Motor neuron (in vitro differentiated cells): ENCODE data around the gene APBA2. TPM values are rescaled to one million over a fixed set of nuclear protein-coding genes. Genes with fewer than 3 reads are reported as not detected.

Experiments used
- ATAC-seq, 8 experiments: fragments of 200-7000 bp; cut with Tn5 transposase; replicated peaks in 6 of 8; 2 replicates each; pipeline ENCODE4 v1.8.0; 2021; ENCODE audit warnings: mild to moderate bottlenecking in 8 of 8, moderate library complexity in 8 of 8
- H3K27ac ChIP-seq, 2 donors: fragments of 250-450 bp; sonication (Bioruptor Pico); 2 replicates each; pipeline ENCODE4 v1.9.0; 2021; ENCODE audit warnings: antibody characterized with exemption in 2 of 2, mild to moderate bottlenecking in 2 of 2, moderate library complexity in 1 of 2
- H3K4me1 ChIP-seq, 2 donors: fragments of 250-450 bp; sonication (Bioruptor Pico); replicated peaks in 1 of 2; 2 replicates each; pipeline ENCODE4 v1.6.1; 2021; ENCODE audit warnings: antibody characterized with exemption in 2 of 2, mild to moderate bottlenecking in 2 of 2, moderate library complexity in 1 of 2
- H3K4me3 ChIP-seq, 5 donors: fragments of 250-450 bp; sonication (Bioruptor Pico); 2 replicates each; pipeline ENCODE4 v1.9.0; 2021; ENCODE audit warnings: antibody characterized with exemption in 5 of 5, mild to moderate bottlenecking in 5 of 5, moderate library complexity in 4 of 5
- WGBS, 10 experiments: fragments of 450-650 bp; shearing (Covaris generic); methylation state at CpG; one replicate each; pipeline ENCODE4 v1.0.0; 2022; 5-methylcytosine and 5-hydroxymethylcytosine counted together
- in situ Hi-C, 9 experiments: fragments of 400-800 bp; cut with MboI; loops; one replicate each; pipeline ENCODE4 v1.15.0; 2021; ENCODE audit warnings: low sequenced_read_pairs in 9 of 9, low pct_unique_long_range_greater_than_20kb in 2 of 9; ENCODE audit not compliant: unreplicated experiment in 9 of 9
- total RNA-seq, 8 experiments: library from RNA; unstranded; fragments of 300-600 nt; gene quantifications; 2 replicates each; pipeline versions ENCODE4 v1.2.3 to v1.2.4, GENCODE V29; 2022

APBA2 gene
- total RNA-seq, 8 experiments from 2014 or later = 7.8 to 66.8 (median 40.0) TPM

GRCh38 chr15:29135702-29136646, 250.2 kb downstream of the APBA2 start:
- ATAC-seq = no peak
- no peak overlapping the region for H3K27ac ChIP-seq
- 83 to 95% (median 88%) methylated on average over 2 to 24 of the region's 31 CpGs; no CpG with 5 or more reads in 3 of the 10 experiments for WGBS, 10 experiments
- peaks cover 21 to 38% of the 10 kb centered on the region in 2 donors for H3K4me1 ChIP-seq
- no peak overlapping the region for H3K4me3 ChIP-seq
- in situ Hi-C loops = loop anchor here in 5 of 9 experiments (25.0 kb wide), 3 partner anchors 101 to 426 kb away; partner anchors contain the start of gene NSMCE3 (in 3 of the 5)

GRCh38 chr15:29138260-29138659, 252.5 kb downstream of the APBA2 start:
- 82 to 100% (median 95%) methylated on average over 1 to 4 of the region's 6 CpGs; no CpG with 5 or more reads in 4 of the 10 experiments for WGBS, 10 experiments
- H3K4me3 ChIP-seq = no peak overlapping the region
- no peak for ATAC-seq
- in situ Hi-C loops = loop anchor here in 5 of 9 experiments (25.0 kb wide), 3 partner anchors 99 to 424 kb away; partner anchors contain the start of gene NSMCE3 (in 3 of the 5)
- H3K27ac ChIP-seq = no peak overlapping the region
- peaks cover 21 to 42% of the 10 kb centered on the region in 2 donors for H3K4me1 ChIP-seq

- in situ Hi-C loops = loop anchor here in 5 of 9 experiments (25.0 kb wide), 3 partner anchors 98 to 423 kb away; partner anchors contain the start of gene NSMCE3 (in 3 of the 5)
- ATAC-seq = peak in 2 of 8 experiments; percentile 6 to 36
- WGBS, 10 experiments = 68 to 93% (median 80%) methylated on average over 5 to 12 of the region's 19 CpGs; no CpG with 5 or more reads in 6 of the 10 experiments
These were observed 253.3 kb downstream of the APBA2 start for GRCh38 chr15:29139072-29139471.

GRCh38 chr15:29139540-29140459, 254.0 kb downstream of the APBA2 start:
- Histone ChIP-seq H3K4me1 (peaks cover 21 to 42% of the 10 kb centered on the region in 2 donors), H3K27ac (peak overlapping the region in 1 of 2 donors; percentile 18), H3K4me3 (no peak overlapping the region)
- in situ Hi-C loops = loop anchor here in 5 of 9 experiments (25.0 kb wide), 3 partner anchors 98 to 423 kb away; partner anchors contain the start of gene NSMCE3 (in 3 of the 5)
- WGBS, 10 experiments = 7 to 89% (median 46%) methylated on average over 3 to 15 of the region's 31 CpGs; no CpG with 5 or more reads in 2 of the 10 experiments
- ATAC-seq = peak; percentile 66 to 96 (median 92)

More at GRCh38 chr15:29139072-29139471, 253.3 kb downstream of the APBA2 start:
- Histone ChIP-seq H3K4me1 (peaks cover 21 to 42% of the 10 kb centered on the region in 2 donors), H3K27ac (peak overlapping the region in 1 of 2 donors; percentile 11), H3K4me3 (no peak overlapping the region)

GRCh38 chr15:29140475-29141307, 254.9 kb downstream of the APBA2 start:
- no peak for ATAC-seq
- in situ Hi-C loops = loop anchor here in 5 of 9 experiments (25.0 kb wide), 3 partner anchors 97 to 422 kb away; partner anchors contain the start of gene NSMCE3 (in 3 of the 5)
- 48 to 92% (median 60%) methylated on average over 2 to 6 of the region's 15 CpGs; no CpG with 5 or more reads in 5 of the 10 experiments for WGBS, 10 experiments
- Histone ChIP-seq H3K4me3 (no peak overlapping the region), H3K4me1 (peaks cover 21 to 42% of the 10 kb centered on the region in 2 donors), H3K27ac (no peak overlapping the region)

GRCh38 chr15:29141308-29142128, 255.7 kb downstream of the APBA2 start:
- in situ Hi-C loops = loop anchor here in 5 of 9 experiments (25.0 kb wide), 3 partner anchors 96 to 421 kb away; partner anchors contain the start of gene NSMCE3 (in 3 of the 5)
- H3K4me3 ChIP-seq = no peak overlapping the region
- peaks cover 21 to 42% of the 10 kb centered on the region in 2 donors for H3K4me1 ChIP-seq
- WGBS, 10 experiments = 0 to 100% (median 86%) methylated on average over 1 to 8 of the region's 12 CpGs; no CpG with 5 or more reads in 5 of the 10 experiments
- peak in 4 of 8 experiments; percentile 17 to 73 (median 44) for ATAC-seq
- H3K27ac ChIP-seq = no peak overlapping the region

GRCh38 chr15:29142129-29142747, 256.5 kb downstream of the APBA2 start:
- ATAC-seq = no peak
- Histone ChIP-seq H3K4me3 (no peak overlapping the region), H3K27ac (no peak overlapping the region), H3K4me1 (peaks cover 21 to 42% of the 10 kb centered on the region in 2 donors)
- 81 to 100% (median 94%) methylated on average over 1 to 7 of the region's 8 CpGs; no CpG with 5 or more reads in 1 of the 10 experiments for WGBS, 10 experiments
- in situ Hi-C loops = loop anchor here in 5 of 9 experiments (25.0 kb wide), 3 partner anchors 95 to 420 kb away; partner anchors contain the start of gene NSMCE3 (in 3 of the 5)

- Histone ChIP-seq H3K4me3 (no peak overlapping the region), H3K27ac (no peak overlapping the region), H3K4me1 (peaks cover 21 to 48% of the 10 kb centered on the region in 2 donors)
- no peak for ATAC-seq
- in situ Hi-C loops = loop anchor here in 5 of 9 experiments (25.0 kb wide), 3 partner anchors 94 to 419 kb away; partner anchors contain the start of gene NSMCE3 (in 3 of the 5)
- 69 to 96% (median 86%) methylated on average over 2 to 5 of the region's 5 CpGs; no CpG with 5 or more reads in 5 of the 10 experiments for WGBS, 10 experiments
These were observed 257.5 kb downstream of the APBA2 start for GRCh38 chr15:29143293-29143692.

- 71 to 100% (median 88%) methylated on average over 1 to 10 of the region's 10 CpGs for WGBS, 10 experiments
- H3K4me1 ChIP-seq = peaks cover 21 to 47% of the 10 kb centered on the region in 2 donors
- ATAC-seq = peak in 2 of 8 experiments; percentile 20 to 45
- no peak overlapping the region for H3K4me3 ChIP-seq
- in situ Hi-C loops = loop anchor here in 5 of 9 experiments (25.0 kb wide), 3 partner anchors 93 to 418 kb away; partner anchors contain the start of gene NSMCE3 (in 3 of the 5)
- H3K27ac ChIP-seq = no peak overlapping the region
These were observed 258.3 kb downstream of the APBA2 start for GRCh38 chr15:29143909-29144635.

GRCh38 chr15:29149738-29150075, 263.9 kb downstream of the APBA2 start:
- Histone ChIP-seq H3K4me3 (no peak overlapping the region), H3K27ac (peak overlapping the region in 1 of 2 donors; percentile 50), H3K4me1 (peaks cover 17 to 35% of the 10 kb centered on the region in 2 donors)
- in situ Hi-C loops = loop anchor here in 5 of 9 experiments (25.0 kb wide), 3 partner anchors 88 to 413 kb away; partner anchors contain the start of gene NSMCE3 (in 3 of the 5)
- ATAC-seq = no peak
- WGBS, 10 experiments = 83 to 96% (median 88%) methylated on average over 2 to 9 of the region's 18 CpGs; no CpG with 5 or more reads in 6 of the 10 experiments
